ENCODE results near the gene SLC29A2.
"Not testable (repeated sequence)": the region's sequence is repeated elsewhere in the genome, so short reads cannot be mapped to it uniquely, and the experiment has no call there.

SLC29A2 gene

DNA sequence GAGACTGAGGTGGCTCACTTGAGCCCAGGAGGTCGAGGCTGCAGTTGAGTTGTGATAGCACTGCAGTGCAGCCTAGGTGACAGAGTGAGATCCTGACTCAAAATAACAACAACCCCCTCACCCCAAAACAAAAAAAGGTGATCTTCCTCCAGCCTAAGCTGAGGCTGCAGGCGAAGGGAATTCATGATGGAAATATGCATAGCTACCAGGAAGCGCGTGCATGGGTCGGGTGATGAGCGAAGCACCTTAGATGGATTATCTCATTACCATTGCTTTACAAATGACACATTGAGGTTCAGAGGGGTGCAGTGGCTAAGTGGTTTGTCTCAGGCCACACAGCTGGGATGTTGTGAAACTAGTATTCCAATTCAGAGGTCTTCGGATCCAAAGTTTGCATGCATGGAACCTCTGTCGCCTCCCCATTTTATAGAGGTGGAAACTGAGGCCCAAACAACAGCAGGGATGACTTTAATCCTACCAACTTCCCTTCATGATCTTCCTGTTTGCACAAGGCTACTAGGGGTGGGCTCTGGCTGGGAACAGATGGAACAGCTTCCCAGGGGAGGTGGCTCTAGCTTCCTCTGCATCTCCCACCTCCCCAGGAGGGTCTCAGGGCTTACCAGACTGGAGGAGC lies 4.6 kb downstream of the SLC29A2 start:
- no peak for TF ChIP-seq POLR2A (IDR thresholded peaks at IDR 0.05; ENCODE audit: low read depth, low read length)
- FAIRE-seq (no peak), DNase-seq (ENCODE audit: insufficient read length, low spot score) (no peak)

- TF ChIP-seq POLR2A (IDR thresholded peaks at IDR 0.05; ENCODE audit: low read depth, low read length), result no peak
- DNase-seq (ENCODE audit: insufficient read length, low spot score) (no peak), FAIRE-seq (no peak)
Measured at GRCh38 chr11:66365711-66366619, 5.6 kb downstream of the SLC29A2 start.

GRCh38 chr11:66365166-66365565 lies 6.4 kb downstream of the SLC29A2 start:
- no peak for FAIRE-seq
- DNase-seq (ENCODE audit: insufficient read length, low spot score), result no peak
- no peak for TF ChIP-seq POLR2A (IDR thresholded peaks at IDR 0.05; ENCODE audit: low read depth, low read length)

- FAIRE-seq, result no peak
- no peak for TF ChIP-seq POLR2A (IDR thresholded peaks at IDR 0.05; ENCODE audit: low read depth, low read length)
- peak; percentile 70 for DNase-seq (ENCODE audit: insufficient read length, low spot score)
Measured at GRCh38 chr11:66363805-66364535, 7.6 kb downstream of the SLC29A2 start.

GRCh38 chr11:66363187-66363601 lies 8.4 kb downstream of the SLC29A2 start:
- no peak for FAIRE-seq
- TF ChIP-seq POLR2A (IDR thresholded peaks at IDR 0.05; ENCODE audit: low read depth, low read length), result no peak
- no peak for DNase-seq (ENCODE audit: insufficient read length, low spot score)

DNA sequence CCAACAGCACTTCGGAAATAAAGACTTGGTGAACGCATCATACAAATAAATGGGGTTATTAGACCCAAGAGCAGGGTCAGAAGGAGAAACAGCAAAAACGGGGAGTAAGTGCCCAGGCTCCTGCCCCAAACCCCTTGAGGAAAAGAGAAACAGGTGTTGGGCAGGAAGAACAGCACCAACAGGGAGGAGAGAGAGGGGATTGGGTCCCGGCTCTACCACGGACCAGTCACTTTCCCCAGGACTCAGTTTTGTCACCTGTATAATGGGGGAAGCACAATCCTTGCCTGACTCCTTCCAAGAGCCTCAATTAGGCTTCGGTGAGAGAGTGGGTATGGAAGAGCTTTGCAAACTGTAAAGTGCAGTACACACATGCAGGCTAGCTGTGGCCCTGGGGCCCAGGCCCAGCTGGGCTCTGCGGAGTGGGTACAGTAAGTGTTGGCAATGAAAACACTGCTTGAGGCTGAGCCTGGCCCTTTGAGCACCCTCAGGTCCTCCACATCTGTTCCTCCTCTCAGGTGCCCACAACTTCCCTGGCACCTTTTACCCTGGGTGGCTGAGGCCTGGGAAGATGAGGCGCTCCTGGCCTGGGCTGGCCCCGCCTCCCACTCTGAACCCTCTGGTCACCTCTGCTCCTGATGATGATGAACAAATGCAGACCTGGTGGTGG lies 8.9 kb downstream of the SLC29A2 start:
- DNase-seq (ENCODE audit: insufficient read length, low spot score) (no peak), FAIRE-seq (no peak)
- no peak for TF ChIP-seq POLR2A (IDR thresholded peaks at IDR 0.05; ENCODE audit: low read depth, low read length)

DNA sequence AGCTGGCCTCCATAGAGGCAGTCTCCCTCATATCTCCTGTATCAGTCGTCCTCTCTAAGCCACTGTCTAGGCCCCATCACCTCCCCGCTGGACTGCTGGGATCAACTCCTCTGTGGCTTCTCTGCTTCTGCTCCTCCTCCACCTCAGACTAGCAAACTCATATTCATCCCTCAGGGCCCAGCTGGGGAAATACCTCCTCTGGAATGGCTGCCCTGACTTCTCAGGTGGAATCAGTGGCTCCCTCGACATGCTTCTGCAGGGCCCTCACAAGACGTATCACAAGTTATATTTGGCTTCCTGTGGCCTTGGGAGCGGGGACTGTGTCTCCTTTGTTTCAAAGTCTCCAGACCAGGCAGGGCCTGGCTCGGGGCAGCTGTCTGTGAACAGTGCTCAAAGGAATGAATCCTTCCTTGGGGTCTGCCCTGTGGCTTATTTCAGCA lies 10.0 kb downstream of the SLC29A2 start:
- no peak for TF ChIP-seq POLR2A (IDR thresholded peaks at IDR 0.05; ENCODE audit: low read depth, low read length)
- DNase-seq (ENCODE audit: insufficient read length, low spot score) (no peak), FAIRE-seq (no peak)

- no peak for FAIRE-seq
- TF ChIP-seq POLR2A (IDR thresholded peaks at IDR 0.05; ENCODE audit: low read depth, low read length), result no peak
- no peak for DNase-seq (ENCODE audit: insufficient read length, low spot score)
Measured at GRCh38 chr11:66360406-66361073, 11.0 kb downstream of the SLC29A2 start.

DNA sequence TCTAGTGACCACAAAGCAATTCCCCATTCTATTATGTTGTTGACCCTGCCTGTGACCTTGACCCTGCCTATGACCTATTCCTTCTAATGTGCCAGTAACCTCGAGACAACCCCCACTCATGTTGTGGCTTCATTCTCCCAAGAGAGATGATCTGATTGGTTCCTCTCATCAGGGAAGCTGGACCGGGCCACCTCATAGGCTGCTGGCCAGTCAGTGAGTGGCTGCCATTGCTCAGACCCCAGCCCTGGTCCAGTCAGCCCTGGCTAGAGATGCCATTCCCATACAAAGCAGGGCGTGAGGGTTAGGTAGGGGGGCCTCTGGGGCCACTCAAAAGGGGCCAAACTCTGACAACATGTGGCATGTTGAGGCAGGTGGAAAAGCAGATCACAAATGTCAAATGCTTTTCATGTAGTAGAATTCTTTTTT lies 11.9 kb downstream of the SLC29A2 start:
- FAIRE-seq (no peak), DNase-seq (ENCODE audit: insufficient read length, low spot score) (no peak)
- no peak for TF ChIP-seq POLR2A (IDR thresholded peaks at IDR 0.05; ENCODE audit: low read depth, low read length)

GRCh38 chr11:66350560-66351235 lies 20.9 kb downstream of the SLC29A2 start:
- FAIRE-seq; DNase-seq (ENCODE audit: insufficient read length, low spot score): not testable (repeated sequence)

- no peak for FAIRE-seq
- DNase-seq (ENCODE audit: insufficient read length, low spot score), result no peak
- TF ChIP-seq POLR2A (IDR thresholded peaks at IDR 0.05; ENCODE audit: low read depth, low read length), result no peak
Measured at GRCh38 chr11:66349084-66349386, 22.5 kb downstream of the SLC29A2 start.

DNA sequence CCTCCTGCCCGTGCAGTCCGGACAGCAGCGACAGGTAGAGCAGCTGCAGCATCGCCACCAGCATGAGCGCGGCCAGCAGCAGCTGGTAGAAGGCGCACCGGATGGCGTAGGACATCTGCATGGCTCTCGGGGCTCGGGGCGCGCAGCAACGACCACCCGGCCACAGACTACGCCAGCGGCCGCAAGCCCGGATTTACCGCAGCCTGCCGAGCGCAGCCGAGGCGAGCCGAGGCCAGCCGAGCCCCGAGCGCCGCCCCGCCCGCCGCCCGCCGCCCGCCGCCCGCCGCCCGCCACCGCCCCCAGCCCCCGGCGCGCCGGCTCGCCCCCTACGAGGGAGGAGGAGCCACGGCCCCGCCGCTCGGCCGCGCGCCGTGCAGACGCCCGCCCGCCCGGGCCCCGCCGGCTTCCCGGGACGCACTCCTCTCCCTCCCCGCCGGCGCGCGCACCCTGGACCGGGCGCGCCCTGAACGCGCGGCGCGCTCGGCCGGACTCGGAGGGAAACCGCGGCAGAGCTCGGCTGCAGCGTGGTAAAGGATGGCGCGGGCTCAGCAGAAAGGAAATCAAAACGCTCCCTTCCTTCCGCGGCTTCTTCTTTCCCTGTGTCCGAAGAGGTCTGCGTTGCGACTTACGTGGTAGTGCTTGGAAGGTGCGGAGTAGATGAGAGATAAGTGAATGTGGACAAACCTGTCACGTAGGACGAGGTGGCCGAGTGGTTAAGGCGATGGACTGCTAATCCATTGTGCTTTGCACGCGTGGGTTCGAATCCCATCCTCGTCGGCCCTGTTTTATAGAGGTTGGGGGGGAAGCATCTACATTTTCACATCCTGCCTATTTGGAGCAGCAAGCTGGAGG lies 23.9 kb downstream of the SLC29A2 start, which contains the start of gene B4GAT1:
B4GAT1 (minus strand) TSS at position 205 of the 852 bp plus-strand sequence; CDS start at position 121, 84 bp downstream.
- TF ChIP-seq POLR2A (IDR thresholded peaks at IDR 0.05; ENCODE audit: low read depth, low read length), result peak; percentile 50
- DNase-seq (ENCODE audit: insufficient read length, low spot score), result no peak
- no peak for FAIRE-seq

Measured in H54 (cell line).